Activated T-cell treated with anti-CD3 and anti-CD28 coated beads for 4 hours (primary cell): Measurements from ENCODE around the gene SDK2.
A peak's percentile ranks its signal among the peaks of the same experiment; 100 is the strongest.

Experiments
- DNase-seq: peaks from one replicate; pipeline ENCODE4 v3.0.0-alpha.2; 2020

The SDK2 gene

GRCh38 chr17:73650617-73651200 lies 6.5 kb upstream of the SDK2 start:
- DNase-seq, result no peak

- DNase-seq, result no peak
Observed at GRCh38 chr17:73650140-73650539, 5.9 kb upstream of the SDK2 start.

- DNase-seq, result no peak
Observed at GRCh38 chr17:73648974-73649373, 4.7 kb upstream of the SDK2 start.

- no peak for DNase-seq
Observed at GRCh38 chr17:73648543-73648820, 4.2 kb upstream of the SDK2 start.

- no peak for DNase-seq
Observed at GRCh38 chr17:73647772-73648542, 3.7 kb upstream of the SDK2 start.

GRCh38 chr17:73647301-73647695 lies 3.1 kb upstream of the SDK2 start:
- DNase-seq, result no peak

- no peak for DNase-seq
Observed at GRCh38 chr17:73646409-73647300, 2.4 kb upstream of the SDK2 start.

GRCh38 chr17:73645050-73645871 lies 1.0 kb upstream of the SDK2 start:
- DNase-seq, result peak; percentile 22

- no peak for DNase-seq
Observed at GRCh38 chr17:73643852-73644144, 447 bp downstream of the SDK2 start.

GRCh38 chr17:73643001-73643851 lies 1.0 kb downstream of the SDK2 start:
- DNase-seq, result peak; percentile 15

GRCh38 chr17:73642659-73643000 lies 1.6 kb downstream of the SDK2 start:
- DNase-seq, result no peak

- no peak for DNase-seq
Observed at GRCh38 chr17:73641826-73642600, 2.2 kb downstream of the SDK2 start.

GRCh38 chr17:73640691-73641090 lies 3.6 kb downstream of the SDK2 start:
- no peak for DNase-seq

- no peak for DNase-seq
Observed at GRCh38 chr17:73639932-73640331, 4.3 kb downstream of the SDK2 start.

- no peak for DNase-seq
Observed at GRCh38 chr17:73639322-73639721, 4.9 kb downstream of the SDK2 start.

- no peak for DNase-seq
Observed at GRCh38 chr17:73638556-73638955, 5.7 kb downstream of the SDK2 start.

GRCh38 chr17:73637866-73638265 lies 6.4 kb downstream of the SDK2 start:
- no peak for DNase-seq

- no peak for DNase-seq
Observed at GRCh38 chr17:73635101-73635817, 9.0 kb downstream of the SDK2 start.

GRCh38 chr17:73634629-73635028 lies 9.6 kb downstream of the SDK2 start:
- DNase-seq, result no peak

GRCh38 chr17:73633736-73634135 lies 10.5 kb downstream of the SDK2 start:
- DNase-seq, result no peak

GRCh38 chr17:73632513-73632912 lies 11.7 kb downstream of the SDK2 start:
- DNase-seq, result no peak
